Lung microvascular endothelial cell (primary cell): ENCODE measurements around the gene NKX1-1. TPM values are rescaled to one million over a fixed set of nuclear protein-coding genes. Genes with fewer than 3 reads are reported as not detected.

Source experiments
- DNase-seq, 2 donors: peaks; one replicate each; pipeline versions ENCODE4 v3.0.0 to v3.0.0-alpha.2; 2010; ENCODE audit warnings: low read depth in 2 of 2
- total RNA-seq: library from RNA; depleted of rRNA; stranded (reverse); fragments of >200 nt; gene quantifications from 2 replicates; pipeline ENCODE4 v1.2.1, GENCODE V29; 2014

Gene NKX1-1
- total RNA-seq, 1 donor from 2014 or later: not detected

DNA sequence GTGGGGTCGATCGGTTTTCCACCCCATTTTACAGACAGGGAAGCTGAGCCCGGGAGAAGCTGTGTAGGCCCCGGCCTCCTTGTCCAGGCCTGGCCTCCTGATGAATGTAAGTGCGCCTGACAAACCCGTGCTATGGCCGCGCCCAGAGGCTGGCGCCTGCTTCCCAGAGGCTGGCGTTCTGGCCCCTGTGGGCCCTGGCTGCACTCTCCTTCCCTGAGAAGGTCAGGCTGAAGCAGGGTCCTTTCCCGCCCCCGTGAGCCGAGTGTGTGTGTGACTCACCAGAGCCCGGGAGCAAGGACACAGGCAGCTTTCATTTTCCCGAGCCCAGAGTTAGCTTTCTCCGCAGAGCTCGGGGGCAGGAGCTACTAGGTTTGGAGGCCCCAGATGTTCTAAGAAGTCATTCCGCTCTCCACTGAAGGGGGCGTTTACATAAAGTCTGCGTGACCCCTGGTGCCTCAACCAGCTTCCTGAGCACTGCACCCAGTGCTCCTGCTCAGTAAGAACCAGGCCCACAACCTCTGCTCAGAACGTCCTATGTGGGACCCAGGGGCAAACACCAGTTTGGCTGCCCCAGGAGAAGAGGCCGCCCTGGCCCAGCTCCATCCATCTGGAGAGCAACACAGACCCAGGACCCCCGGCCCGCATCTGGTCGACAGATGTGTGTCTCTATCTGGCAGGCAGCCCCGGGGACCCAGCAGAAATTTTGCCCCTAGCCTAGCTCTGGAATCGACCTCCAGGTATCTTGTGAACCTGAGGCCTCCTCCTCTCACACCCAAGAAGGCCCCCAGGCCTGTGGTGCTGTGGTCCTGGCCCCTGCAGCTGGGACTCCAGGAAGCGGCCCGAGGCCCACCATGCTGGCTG, 45.6 kb downstream of the NKX1-1 start:
- no peak for DNase-seq

DNA sequence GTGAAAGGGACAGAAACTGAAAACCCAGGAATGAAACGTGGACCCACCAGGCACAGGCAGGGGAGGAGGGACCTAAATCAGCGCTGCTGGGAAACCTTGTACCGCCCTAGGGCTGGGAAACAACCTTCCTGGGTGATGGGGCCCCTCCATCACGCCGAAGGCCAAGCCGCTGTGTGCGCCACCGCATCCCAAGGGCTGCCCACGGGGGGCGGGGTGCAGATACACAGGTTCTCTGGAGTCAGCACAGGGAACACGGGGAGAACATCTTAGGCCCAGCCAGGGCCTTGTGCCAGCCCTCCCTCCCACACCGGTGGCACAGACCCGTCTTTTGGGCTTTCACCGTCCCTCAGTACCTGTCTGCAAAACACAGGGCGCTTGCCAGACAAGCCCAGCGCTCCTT, 46.3 kb downstream of the NKX1-1 start:
- DNase-seq: no peak

DNA sequence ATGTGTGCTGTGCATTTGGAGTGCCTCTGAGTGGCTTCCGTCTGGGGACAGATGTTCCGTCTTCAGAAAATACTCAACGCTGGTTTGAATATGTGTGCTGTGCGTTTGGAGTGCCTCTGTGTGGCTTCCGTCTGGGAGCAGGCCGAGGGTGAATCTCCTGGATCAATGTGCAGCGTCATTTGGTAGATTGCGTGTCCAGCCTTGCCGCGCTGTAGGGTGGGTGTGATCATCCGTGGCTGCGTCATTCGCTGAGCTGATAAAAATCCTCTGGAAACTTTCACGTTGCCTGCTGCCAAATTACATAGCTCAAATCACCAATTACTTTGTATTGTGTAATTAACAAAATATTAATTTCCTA, 47.1 kb downstream of the NKX1-1 start:
- no peak for DNase-seq

DNA sequence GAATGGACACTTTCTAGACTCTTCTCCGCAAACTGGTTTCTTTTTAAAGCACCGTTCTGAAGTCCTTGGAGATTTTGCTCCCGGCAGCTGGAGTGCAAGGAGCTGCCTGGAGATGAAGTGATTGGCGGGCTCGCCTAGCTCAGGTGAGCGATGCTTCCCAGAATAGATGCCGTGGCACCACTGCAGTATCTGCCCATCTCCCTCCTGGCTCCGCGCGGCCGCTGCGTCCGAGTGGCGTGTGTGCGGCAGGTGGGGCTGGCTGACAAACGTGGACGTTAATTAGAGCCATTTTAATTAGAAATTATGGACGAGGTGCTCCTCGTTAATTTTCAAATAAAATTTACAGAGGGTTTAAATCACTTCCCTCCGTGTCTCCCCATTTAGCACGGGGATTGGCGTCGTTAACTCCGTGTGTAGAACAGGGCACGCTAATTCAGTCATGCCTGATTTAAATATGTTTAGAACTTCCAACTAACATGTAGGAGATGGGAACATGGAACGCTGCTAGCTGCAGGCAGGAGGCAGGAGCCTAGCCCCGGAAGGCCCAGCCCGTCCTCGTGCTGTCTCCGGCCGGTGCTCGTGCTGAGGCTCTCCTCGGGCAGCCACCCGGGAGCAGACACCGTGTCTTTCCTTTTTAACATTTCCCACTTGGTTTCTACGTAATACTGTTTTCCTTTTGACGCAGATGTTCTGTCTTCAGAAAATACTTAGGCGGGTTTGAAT, 47.7 kb downstream of the NKX1-1 start:
- DNase-seq: no peak

DNA sequence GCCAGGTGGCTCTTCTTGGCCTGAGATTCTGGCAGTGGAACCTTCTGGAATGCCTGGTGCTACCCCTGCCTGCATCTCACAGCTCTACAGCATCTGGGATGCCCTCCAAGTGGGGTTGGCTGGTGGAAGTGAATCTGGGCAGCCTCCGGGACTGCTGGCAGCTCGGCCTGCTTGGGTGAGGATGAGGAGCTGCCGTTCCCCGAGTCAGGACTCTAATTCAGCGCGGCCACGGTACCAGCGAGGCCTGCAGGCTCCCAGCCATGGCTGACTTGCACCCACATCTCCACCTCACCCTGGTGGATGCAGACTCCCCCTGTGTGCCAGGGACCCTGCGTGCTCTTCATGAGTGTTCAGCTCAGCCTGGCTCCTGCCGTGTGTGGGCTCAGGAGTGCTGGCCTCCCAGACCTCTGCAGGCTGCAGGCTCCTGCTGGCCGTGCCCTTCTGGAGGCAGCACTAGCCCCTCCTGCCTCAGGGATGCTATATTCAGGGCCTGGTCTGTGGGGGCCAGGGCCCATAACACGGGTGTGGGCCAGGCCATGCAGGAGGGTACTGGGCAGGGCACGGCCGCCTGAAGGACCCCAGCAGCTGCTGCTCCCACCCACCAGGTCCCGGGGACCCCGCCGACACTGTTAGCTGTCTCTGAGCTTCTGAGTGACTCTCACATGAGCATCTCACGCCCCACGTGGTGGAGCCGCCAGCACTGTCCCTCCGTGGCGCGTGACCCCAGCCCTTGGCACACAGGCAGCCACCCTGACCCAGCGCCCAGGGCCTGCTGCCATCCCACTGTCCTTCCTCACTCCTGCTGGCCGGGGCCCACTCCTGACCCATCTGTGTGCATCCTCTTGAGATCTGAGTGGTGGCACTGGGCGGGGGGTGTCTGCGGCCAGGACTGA, 48.6 kb downstream of the NKX1-1 start:
- DNase-seq: no peak

DNA sequence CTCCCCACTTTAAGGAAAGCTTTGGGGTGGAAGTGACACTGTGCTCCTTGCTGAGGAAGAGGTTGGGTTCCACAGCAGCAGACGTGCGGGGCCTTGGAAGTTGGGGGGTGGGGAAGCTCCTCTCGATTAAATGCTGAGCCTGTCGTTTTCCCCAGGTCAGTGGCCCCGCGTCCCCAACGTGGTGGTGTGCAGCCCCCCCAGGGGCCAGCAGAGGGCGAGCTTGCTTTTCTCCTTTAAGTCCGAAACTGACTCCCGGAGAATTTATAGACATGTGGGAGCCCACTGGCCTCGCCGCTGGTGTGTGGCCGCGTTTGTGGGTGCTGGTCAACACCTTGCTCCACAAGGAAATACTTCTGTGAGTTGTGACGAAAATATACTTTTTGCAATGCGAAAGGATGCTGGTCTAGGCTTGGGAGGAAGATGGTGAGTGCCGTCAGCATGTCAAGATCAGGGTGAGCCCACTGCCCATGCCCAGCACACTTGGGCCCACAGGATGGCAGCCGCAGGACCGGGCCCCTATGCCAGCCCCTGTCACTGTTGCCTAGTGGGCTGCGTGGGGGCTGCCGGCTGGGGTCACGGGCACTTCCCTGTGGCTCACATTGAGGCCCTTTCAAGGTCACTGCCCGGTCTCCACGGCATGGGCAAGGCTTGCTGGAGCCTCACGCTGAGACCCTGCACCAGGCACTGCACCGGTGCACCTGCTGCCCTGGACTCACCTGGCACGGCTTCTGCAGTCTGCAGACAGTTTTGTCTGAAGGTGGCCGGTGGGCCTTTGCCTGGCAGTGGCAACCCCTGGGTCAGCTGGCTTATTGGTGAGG, 49.9 kb downstream of the NKX1-1 start:
- DNase-seq: peak; percentile 68 to 74

DNA sequence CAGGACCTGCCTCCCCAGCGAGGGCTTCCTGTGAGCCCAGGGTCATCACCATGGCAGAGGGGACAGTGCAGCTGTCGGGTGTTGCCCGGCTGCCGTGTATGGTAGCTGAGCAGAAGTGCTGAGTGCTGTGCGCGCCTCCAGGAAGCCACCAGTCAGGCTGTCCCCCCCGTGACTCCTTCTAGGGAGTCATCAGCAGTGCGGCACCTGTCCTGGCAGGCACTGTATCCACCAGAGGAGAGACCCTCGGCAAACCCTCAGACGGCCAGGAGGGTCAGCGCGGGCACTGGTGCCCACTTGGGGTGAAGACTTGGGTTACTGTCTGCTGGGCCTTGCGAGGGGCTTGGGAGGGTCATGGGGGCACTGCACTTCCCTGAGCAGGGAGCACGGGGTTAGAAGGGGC, 50.9 kb downstream of the NKX1-1 start:
- DNase-seq: no peak

DNA sequence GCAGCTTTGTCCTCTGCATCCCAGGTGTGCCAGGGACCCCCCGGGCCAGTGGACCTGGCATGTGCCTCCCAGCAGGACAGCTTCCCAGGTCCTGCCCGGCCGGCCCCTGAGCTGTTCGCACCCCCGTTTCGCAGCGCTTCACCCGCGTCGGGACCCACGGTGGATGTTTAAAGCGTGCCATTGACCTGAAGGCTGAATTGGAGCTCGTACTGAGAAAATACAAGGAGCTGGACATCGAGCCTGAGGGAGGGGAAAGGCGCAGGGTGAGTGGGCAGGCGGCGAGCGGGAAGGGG, 51.3 kb downstream of the NKX1-1 start:
- no peak for DNase-seq

DNA sequence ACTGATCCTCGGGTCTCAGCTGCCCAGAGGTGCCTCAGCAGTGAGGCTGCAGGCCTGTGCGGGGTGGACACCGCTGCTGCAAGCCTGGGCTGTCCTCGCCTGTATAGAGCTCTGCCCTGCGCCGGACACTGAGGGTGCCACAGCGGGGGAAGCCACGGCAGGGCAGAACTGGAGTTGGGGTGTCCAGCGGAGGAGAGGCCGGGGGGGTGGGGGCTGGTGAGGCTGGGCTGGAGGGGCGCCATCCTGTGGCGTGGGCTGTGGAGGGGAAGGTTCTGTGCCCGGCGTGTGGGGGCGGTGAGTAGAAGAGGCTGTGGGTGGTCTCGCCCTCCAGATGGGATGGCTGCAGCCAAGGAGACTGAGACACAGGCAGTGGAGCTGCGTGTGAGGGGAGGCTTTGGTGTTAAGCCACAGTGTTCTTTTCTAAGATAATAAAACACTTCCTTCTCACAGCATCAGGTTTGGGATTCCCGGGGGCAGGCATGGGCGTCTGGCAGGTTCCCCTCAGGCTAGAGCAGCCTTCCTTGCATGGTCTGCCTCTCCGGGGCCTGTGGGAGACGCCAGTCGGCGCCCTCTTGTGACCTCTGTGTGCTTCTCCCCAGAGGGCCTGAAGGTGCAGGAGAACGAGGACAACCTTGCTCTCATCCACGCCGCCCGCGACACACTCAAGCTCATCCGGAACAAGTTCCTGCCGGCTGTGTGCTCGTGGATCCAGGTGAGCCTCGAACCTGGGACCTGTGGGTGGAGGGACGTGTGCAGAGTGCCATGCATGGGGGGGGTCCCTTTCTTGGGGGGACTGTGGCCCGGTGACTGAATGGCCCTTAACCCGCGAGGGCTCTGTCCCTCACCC, 51.9 kb downstream of the NKX1-1 start:
- no peak for DNase-seq

DNA sequence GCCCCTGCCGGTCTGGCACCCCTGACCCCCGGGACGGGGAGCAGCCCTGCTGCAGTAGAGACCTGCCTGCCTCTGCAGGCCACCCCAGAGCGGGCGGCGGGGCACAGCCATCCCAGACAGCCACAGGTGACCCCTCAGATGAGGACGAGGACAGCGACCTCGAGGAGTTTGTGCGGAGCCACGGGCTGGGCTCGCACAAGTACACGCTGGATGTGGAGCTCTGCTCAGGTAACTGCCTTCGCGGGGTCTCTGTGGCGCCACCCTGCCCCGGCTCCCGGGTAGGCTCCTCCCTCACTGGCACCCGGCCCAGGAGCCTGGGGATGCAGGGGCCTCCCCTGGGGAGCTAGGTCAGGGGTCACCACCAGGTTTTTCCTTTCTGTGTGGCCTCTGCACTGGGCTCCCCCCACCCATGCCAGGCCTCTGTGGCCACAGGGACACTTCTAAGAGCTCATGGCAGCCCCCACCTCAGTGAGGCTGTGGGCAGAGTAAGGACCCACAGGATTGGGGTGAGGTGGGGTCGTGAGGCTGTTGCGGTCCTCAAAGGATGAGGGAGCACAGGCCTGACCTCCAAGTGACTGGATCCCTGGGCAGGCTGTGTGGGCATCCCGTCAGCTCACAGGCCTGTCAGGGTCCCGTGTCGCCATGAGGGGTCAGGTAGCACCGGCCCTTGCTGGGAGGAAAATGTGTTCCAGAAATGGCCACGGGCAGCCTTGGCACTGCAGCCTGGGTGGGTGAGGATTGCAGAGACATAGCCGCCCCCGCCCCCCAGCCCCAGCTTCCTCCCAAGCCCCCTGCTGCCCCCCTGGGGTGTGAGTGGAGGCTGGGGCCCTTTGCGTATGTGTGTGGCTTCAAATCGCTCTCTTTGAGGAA, 52.8 kb downstream of the NKX1-1 start:
- DNase-seq: no peak

Other genes starting within 250 kb of the NKX1-1 start
- gene SPON2, start 233.9 kb downstream of the NKX1-1 start, total RNA-seq: 0.40 and 0.65 TPM in 2 replicates
- gene CTBP1, start 157.3 kb downstream of the NKX1-1 start, total RNA-seq: 166 and 239 TPM in 2 replicates
- 35.7 and 49.2 TPM in 2 replicates for gene MAEA, start 116.6 kb downstream of the NKX1-1 start, total RNA-seq
- 1.7 and 3.6 TPM in 2 replicates for gene UVSSA, start 59.2 kb downstream of the NKX1-1 start, total RNA-seq